Uterus (tissue), 4 donors: ENCODE measurements around the gene CBX2. TPM values are rescaled to one million over a fixed set of nuclear protein-coding genes. Genes with fewer than 3 reads are reported as not detected.

Experiments used
- DNase-seq, 2 donors: peaks; one replicate each; pipeline ENCODE4 v3.0.0-alpha.2; 2019 to 2020
- H3K27ac ChIP-seq, 2 donors: fragments of 200-600 bp; sonication (generic); 1 replicate in 1 of 2; 2 replicates in 1 of 2; pipeline ENCODE4 v1.5.1; 2016 to 2018
- H3K27me3 ChIP-seq, 2 donors: fragments of 200-600 bp; sonication (generic); one replicate each; pipeline ENCODE4 v1.5.1; 2018 to 2019; ENCODE audit warnings: control low read depth in 1 of 2
- H3K36me3 ChIP-seq, 2 donors: fragments of 200-600 bp; sonication (generic); one replicate each; pipeline ENCODE4 v1.5.1; 2019; ENCODE audit warnings: control low read depth in 1 of 2
- H3K4me1 ChIP-seq, 2 donors: fragments of 200-600 bp; sonication (generic); one replicate each; pipeline ENCODE4 v1.5.1; 2018 to 2019; ENCODE audit warnings: control low read depth in 1 of 2
- H3K4me3 ChIP-seq, 2 donors: fragments of 200-600 bp; sonication (generic); 1 replicate in 1 of 2; 2 replicates in 1 of 2; pipeline ENCODE4 v1.5.1; 2018 to 2019; ENCODE audit warnings: mild to moderate bottlenecking in 1 of 2
- H3K9me3 ChIP-seq, 2 donors: fragments of 200-600 bp; sonication (generic); one replicate each; pipeline ENCODE4 v1.5.1; 2019; ENCODE audit warnings: control low read depth in 1 of 2
- CTCF ChIP-seq, 4 experiments: fragments of 200-600 bp in 2 of 4; fragments of 450-650 bp in 2 of 4; sonication (generic) in 2 of 4; IDR thresholded peaks; one replicate each; pipeline ENCODE4 v1.5.1; 2016 to 2019; ENCODE audit warnings: antibody characterized with exemption in 4 of 4, mild to moderate bottlenecking in 2 of 4, moderate library complexity in 1 of 4
- POLR2A ChIP-seq, 2 donors: fragments of 450-650 bp; IDR thresholded peaks; one replicate each; pipeline ENCODE4 v1.6.1; 2016; ENCODE audit warnings: antibody characterized with exemption in 2 of 2, mild to moderate bottlenecking in 1 of 2, moderate library complexity in 1 of 2
- intact Hi-C: fragments of 100-400 bp; cut with DNase I; formaldehyde crosslinking; loops from one replicate; pipeline ENCODE4 v1.15.1; 2023; ENCODE audit warnings: low total_unique reads
- total RNA-seq, 4 donors: library from RNA; depleted of rRNA in 3 of 4; stranded (reverse); fragments of >200 nt in 3 of 4; gene quantifications; one replicate each; pipeline versions ENCODE4 v1.1.0 to v1.2.4, GENCODE V29; 2014 to 2023
- donor health status: DM: yes; HTN: yes; CAD: no.

Gene CBX2
- total RNA-seq, 4 donors from 2014 or later = 1.0 to 14.9 (median 4.6) TPM; not detected in 1

- H3K27ac ChIP-seq = no peak overlapping the region
- intact Hi-C loops = no loop called here
- TF ChIP-seq CTCF (IDR thresholded peaks at IDR 0.05) (no peak), POLR2A (IDR thresholded peaks at IDR 0.05) (no peak)
- no peaks in the 10 kb centered on the region for H3K4me1 ChIP-seq
- peaks cover 1 to 10% of the 10 kb centered on the region in 2 donors for H3K27me3 ChIP-seq
- H3K9me3 ChIP-seq = no peaks in the 10 kb centered on the region
- H3K36me3 ChIP-seq = no peaks in the 10 kb centered on the region
- H3K4me3 ChIP-seq = no peak overlapping the region
- DNase-seq = no peak
Observed at GRCh38 chr17:79784353-79785016, 6.5 kb downstream of the CBX2 start.

- no peaks in the 10 kb centered on the region for H3K9me3 ChIP-seq
- TF ChIP-seq POLR2A (IDR thresholded peaks at IDR 0.05) (no peak), CTCF (IDR thresholded peaks at IDR 0.05) (no peak)
- DNase-seq = no peak
- H3K27me3 ChIP-seq = peaks cover 9 to 17% of the 10 kb centered on the region in 2 donors
- intact Hi-C loops = no loop called here
- H3K4me3 ChIP-seq = no peak overlapping the region
- H3K4me1 ChIP-seq = peaks cover 0 to 8% of the 10 kb centered on the region in 2 donors
- H3K36me3 ChIP-seq = no peaks in the 10 kb centered on the region
- H3K27ac ChIP-seq = no peak overlapping the region
Observed at GRCh38 chr17:79785017-79785899, 7.3 kb downstream of the CBX2 start.

GRCh38 chr17:79785900-79786810, 8.2 kb downstream of the CBX2 start:
- intact Hi-C loops = no loop called here

GRCh38 chr17:79786930-79787643, 9.1 kb downstream of the CBX2 start:
- no peaks in the 10 kb centered on the region for H3K9me3 ChIP-seq
- no peak for DNase-seq
- H3K4me3 ChIP-seq = no peak overlapping the region
- no peak overlapping the region for H3K27ac ChIP-seq
- TF ChIP-seq CTCF (IDR thresholded peaks at IDR 0.05) (no peak), POLR2A (IDR thresholded peaks at IDR 0.05) (no peak)
- H3K27me3 ChIP-seq = peaks cover 27 to 35% of the 10 kb centered on the region in 2 donors
- H3K36me3 ChIP-seq = no peaks in the 10 kb centered on the region
- intact Hi-C loops = no loop called here
- peaks cover 0 to 10% of the 10 kb centered on the region in 2 donors for H3K4me1 ChIP-seq

More at GRCh38 chr17:79785900-79786810, 8.2 kb downstream of the CBX2 start:
- peaks cover 17 to 26% of the 10 kb centered on the region in 2 donors for H3K27me3 ChIP-seq
- H3K4me3 ChIP-seq = no peak overlapping the region
- DNase-seq = no peak
- H3K9me3 ChIP-seq = no peaks in the 10 kb centered on the region
- peaks cover 0 to 10% of the 10 kb centered on the region in 2 donors for H3K4me1 ChIP-seq
- no peaks in the 10 kb centered on the region for H3K36me3 ChIP-seq
- no peak overlapping the region for H3K27ac ChIP-seq
- TF ChIP-seq CTCF (IDR thresholded peaks at IDR 0.05) (no peak), POLR2A (IDR thresholded peaks at IDR 0.05) (no peak)
